GM18951 (cell line): Measurements from ENCODE around the gene COL19A1.

ENCODE experiments used
- POLR2A ChIP-seq: IDR thresholded peaks from 4 replicates; pipeline ENCODE4 v1.6.1; 2011; ENCODE audit warnings: mild to moderate bottlenecking; ENCODE audit not compliant: insufficient read length, insufficient read depth; ENCODE audit errors: extremely low read depth
- in situ Hi-C: fragments of 300-500 bp; cut with MboI; formaldehyde crosslinking; loops from one replicate; pipeline ENCODE4 v1.12.0; 2022; ENCODE audit warnings: low sequenced_read_pairs, mixed read lengths, inconsistent platforms; ENCODE audit not compliant: unreplicated experiment

COL19A1 gene

DNA sequence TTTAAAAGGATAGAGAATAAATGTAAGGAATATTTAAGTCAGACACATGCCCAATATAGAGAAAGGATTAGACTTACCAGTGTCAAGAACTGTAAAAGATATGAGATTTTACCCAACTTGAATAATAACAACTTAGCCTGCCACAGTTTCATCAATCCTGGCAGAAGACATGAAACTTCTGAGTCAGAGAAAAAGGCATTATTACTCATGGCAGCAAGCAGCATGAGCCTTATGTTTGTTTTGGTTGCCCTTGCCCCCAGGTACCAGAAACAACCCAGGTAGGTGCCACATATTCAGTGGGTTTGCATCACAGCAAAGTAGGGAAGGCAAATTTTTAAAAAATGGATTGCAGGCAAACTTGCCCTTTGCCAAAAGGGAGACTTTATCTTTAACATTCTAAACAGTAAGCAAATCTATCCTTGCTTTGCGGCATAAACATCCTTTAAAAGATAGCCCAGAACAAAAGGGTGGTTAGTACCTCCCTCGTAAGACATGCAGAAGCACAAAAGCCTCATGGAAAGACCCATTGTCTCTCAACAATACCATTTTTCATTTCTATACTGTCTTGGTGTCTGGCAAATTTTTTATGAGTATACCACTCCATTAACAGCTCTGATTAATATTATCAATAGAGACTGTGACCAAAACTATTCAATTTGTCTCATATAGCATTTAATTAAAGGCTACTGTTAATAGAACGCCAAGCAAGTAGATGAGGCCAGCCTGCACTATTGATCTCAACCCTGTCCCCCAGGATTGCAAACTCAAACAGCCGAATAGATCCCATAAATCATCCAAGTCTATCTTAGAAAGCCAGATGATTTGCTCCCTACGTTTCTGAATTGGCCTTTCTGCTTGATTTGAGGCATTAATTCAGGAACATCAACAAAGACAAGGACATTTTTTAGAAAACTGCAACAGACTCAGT, 185.1 kb downstream of the COL19A1 start:
- TF ChIP-seq POLR2A = no peak
- in situ Hi-C loops = no loop called here

DNA sequence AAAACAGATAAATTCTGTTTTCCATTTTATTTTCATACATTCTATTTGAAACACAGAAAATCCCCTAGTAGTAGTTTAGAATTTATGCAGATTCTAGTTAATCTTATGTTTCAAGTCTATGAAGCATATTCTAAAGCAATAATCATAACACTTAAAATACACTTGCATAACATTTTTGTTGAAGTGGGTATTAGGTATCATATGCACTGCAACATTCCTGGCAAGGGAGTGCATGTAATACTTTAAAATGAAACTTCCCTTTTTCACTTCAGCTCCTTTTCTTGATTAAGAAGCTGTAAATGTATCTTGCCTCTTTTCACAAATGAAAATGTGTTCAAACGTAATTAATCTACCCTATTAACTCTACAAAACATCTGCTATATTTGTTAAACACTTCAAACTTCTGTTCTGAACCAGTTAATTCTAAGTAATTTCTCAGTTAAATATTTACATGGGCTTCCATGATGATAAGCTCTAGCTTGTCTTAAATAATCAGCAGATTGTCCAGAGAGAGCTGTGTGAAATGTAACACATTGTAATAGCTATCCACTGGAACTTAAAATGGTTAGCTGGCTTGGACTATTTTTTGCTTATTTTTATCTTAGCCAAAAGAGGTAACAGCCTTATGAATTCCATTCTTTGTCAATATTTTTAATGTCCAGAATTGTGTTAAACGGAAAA, 192.8 kb downstream of the COL19A1 start:
- TF ChIP-seq POLR2A = no peak
- in situ Hi-C loops = no loop called here

DNA sequence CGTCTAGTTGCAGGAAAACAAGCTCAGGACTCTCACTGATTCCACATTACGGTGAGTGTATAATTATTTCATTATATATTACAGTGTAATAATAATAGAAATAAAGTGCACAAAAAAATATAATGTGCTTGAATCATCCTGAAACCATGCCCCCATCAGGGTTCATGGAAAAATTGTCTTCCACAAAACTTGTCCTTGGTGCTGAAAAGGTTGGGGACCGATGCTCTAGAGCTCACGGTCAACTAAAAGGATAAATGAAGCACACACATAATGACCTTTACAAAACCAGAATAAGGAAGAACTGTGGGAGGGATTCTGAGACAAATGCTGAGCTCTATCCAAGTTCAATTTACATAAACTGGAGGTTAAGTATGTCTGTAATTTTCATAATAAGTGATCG, 194.3 kb downstream of the COL19A1 start:
- no peak for TF ChIP-seq POLR2A
- in situ Hi-C loops = no loop called here

DNA sequence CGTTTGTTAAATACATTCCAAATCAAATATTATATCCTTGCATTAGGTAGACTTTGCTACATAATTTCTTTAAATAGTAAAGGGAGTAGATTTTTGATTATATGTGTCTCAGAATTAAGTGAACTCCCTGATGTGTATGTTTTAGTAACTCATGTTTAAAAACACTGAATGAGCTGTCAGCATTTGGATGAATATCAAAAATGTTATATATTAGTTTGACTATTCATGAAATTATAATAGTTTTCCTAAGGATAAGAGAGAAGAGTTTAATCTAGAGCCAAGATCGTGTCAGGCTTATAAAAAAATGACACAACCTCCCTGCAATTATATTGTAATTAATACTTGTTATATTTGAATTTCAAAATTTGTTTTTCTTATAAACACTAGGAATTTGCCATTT, 195.2 kb downstream of the COL19A1 start:
- no peak for TF ChIP-seq POLR2A
- in situ Hi-C loops = no loop called here

DNA sequence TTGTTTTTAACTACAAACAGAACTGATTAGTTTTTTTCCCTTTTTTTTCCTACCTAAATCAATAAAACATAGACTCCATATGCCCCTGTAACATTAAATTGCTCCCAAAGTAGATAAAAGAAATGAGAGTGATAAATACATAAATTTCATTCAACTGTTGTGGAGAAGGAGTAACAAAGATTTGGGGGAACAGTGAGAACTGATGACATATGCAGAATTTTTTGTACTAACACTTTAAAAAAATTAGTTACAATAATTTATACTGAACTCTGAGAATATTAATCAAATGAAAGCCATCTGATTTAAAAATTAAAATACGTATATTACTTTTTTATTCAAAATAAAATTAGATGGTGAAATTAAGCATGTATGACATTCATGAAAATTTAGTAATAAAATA, 195.7 kb downstream of the COL19A1 start:
- in situ Hi-C loops = no loop called here
- TF ChIP-seq POLR2A = no peak

DNA sequence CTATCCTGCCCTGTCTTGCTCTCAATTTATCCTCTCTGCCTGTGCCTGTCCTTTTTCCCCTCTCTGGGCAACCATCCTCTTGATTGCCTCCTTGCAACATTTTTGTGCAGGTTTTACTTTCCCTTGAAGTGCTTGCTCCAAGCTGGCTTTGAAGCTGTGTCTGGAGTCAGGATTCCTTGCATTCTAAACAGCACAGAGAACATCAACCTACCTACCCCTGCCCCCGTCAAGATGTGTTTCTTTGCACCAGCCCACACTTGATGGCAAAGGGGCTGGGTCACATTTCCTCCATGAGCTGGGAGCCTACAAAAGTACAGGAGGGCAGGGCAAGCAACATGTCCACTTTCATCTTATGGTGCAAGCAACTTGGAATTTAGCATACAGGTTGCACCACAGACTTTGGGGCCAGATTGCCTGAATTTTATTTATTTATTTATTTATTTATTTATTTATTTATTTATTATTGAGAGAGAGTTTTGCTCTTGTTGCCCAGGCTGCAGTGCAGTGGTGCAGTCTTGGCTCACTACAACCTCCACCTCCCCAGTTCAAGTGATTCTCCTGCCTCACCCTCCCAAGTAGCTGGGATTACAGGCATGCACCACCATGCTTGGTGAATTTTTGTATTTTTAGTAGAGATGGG, 206.3 kb downstream of the COL19A1 start:
- TF ChIP-seq POLR2A = no peak
- in situ Hi-C loops = no loop called here

DNA sequence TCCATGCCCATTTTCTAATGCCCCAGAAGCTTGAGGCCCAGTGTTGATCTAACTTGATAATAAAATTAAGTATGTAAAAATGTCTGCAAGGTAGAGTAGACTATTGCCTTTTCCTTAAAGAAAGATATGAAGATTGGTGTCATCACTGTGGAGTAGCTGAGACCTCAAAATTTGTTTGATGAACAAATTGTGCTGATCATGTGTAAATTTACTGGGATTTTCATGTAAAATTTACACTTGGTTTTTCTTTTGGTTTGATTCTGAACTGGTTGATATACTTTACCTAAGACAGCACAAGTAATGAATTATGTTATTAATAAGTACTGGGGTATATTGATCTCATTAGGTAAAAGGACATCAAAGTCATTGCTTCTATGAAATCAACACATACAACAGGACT, 207.3 kb downstream of the COL19A1 start:
- in situ Hi-C loops = no loop called here
- TF ChIP-seq POLR2A = no peak

DNA sequence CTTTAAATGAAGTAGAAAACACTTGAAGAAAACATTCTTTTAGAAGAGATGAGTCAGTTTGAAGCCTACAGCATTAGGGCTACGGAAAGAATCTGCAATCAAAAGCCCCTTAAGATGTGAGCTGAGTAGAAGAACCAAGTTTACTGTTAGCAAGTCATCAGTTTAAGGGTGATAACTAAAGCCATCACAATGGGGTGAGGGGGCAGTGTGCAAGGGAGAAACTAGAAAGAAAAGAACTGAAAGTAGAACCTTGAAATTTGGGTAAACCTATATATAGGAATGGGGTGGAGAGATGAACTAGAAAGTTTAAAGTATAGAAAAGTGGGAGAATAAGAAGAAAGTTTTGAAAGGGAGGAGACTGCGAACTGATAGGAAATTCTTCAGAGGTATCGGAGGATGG, 212.9 kb downstream of the COL19A1 start:
- in situ Hi-C loops = no loop called here
- no peak for TF ChIP-seq POLR2A

DNA sequence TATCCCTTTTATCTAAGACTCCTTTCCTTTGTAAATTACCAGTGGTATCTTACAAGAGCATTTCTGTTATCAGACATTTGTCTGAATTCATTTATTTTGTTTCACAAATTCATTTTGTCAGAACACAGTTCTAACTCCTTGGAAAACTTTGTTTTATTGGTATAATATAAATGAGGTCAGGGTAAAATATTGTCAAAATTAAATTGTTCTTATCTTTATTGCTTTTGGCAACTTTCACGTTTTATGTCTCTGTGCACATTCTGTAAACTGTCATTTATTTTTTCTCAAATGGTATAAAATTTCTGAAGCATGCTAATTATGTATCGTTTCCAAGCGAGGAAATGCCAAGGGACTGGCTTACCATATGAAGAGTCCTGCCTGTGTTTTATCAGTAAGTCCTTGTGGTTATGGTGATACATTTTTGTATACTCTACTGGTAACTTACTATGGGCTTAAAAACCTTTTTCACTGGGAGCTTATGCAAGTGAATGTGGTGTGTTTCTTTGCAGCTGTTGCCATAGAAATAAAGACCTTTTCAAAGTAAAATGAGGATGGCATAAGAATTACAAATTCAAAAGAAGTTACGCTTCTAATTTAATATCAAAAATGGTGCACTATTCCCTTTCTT, 214.2 kb downstream of the COL19A1 start:
- TF ChIP-seq POLR2A = no peak
- in situ Hi-C loops = no loop called here

DNA sequence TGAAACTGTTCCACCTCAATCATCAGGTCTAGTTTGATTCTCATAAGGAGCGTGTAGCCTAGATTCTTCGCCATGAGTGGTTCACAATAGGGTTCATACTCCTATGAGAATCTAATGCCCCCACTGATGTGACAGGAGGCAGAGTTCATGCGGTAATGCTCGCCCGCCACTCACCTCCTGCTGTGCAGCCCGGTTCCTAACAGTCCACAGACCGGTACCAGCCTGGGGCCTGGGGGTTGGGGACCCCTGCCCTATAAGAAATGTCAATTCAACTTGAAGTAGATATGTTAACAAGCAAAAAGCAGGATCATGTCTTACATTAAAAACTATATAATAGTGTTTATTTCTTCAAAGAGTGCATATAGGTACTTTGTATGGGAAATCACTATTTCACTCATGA, 216.5 kb downstream of the COL19A1 start:
- no peak for TF ChIP-seq POLR2A
- in situ Hi-C loops = no loop called here

DNA sequence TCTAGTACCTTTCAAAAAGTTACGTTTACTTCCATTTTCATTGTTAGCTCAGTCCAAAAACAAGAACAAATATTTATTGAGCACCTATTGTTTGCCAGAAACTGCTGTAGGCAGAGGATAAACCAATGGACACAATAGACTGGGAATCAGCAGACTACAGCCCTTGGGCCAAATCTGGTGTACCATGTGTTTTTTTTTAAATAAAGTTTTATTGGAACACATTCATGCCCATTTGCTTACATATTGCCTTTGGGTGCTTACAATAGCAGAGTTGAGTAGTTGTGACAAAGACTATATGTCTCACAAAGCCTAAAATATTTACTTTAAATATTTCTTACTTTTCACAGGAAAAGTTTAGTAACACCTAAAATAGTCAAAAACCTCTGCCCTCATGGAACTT, 220.4 kb downstream of the COL19A1 start:
- in situ Hi-C loops = no loop called here
- no peak for TF ChIP-seq POLR2A

DNA sequence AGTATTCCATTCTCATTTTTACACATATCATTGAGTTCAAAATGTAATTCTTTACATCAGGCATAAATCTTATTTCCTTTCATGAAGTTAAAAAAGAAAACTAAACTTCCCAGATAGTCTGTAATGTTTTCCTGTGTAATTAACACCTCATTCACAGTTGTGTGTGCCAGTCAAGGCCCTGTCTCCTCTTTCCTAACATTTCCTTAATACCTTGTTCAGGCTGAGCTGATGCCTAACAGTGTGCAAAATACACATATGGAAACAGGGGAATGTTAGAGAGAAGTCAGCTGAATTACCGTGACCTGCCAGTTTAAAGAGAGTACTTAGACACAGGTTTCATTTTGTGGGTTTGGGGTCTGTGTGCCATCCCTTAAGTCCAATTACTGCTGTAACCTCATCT, 227.8 kb downstream of the COL19A1 start:
- in situ Hi-C loops = no loop called here

DNA sequence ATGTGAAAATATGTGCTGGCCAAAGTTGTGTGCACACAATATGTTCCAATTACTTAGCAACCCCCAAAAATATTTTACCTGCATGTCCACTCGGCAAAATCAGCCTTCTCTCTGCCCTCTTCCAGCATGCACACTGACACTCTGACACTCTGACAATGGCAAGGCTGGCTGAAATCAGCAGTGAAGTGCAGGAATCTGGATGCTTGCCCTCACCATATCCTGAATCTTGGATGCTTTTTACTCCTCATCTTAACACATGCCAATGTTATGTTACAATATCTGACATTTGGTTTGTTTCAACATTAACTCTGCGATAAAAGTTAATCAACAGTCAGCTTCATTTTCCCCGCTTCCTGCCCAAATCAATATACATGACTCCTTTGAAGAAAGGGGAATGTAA, 233.4 kb downstream of the COL19A1 start:
- in situ Hi-C loops = loop anchor here (25.0 kb wide), 2 partner anchors 262 to 362 kb away; no protein-coding TSS in a partner anchor
- no peak for TF ChIP-seq POLR2A

More for the DNA sequence above, 227.8 kb downstream of the COL19A1 start:
- TF ChIP-seq POLR2A = no peak
